Duodenal mucosa (tissue), 2 donors: Measurements from ENCODE around the gene KRT6A.

ENCODE experiments used
- H3K27ac ChIP-seq: one replicate; pipeline ENCODE4 v1.7.0; 2013; ENCODE audit warnings: low read depth, low read length
- H3K27me3 ChIP-seq, 2 donors: one replicate each; pipeline ENCODE4 v1.7.0; 2013; ENCODE audit warnings: low read length in 2 of 2, control low read depth in 1 of 2; ENCODE audit not compliant: insufficient read depth in 2 of 2, control insufficient read depth in 1 of 2
- H3K36me3 ChIP-seq, 2 donors: one replicate each; pipeline ENCODE4 v1.7.0; 2013; ENCODE audit warnings: low read length in 2 of 2, control low read depth in 1 of 2; ENCODE audit not compliant: insufficient read depth in 2 of 2, control insufficient read depth in 1 of 2
- H3K4me1 ChIP-seq, 2 donors: one replicate each; pipeline ENCODE4 v1.7.0; 2013; ENCODE audit warnings: low read length in 2 of 2, control low read depth in 1 of 2; ENCODE audit not compliant: insufficient read depth in 2 of 2, control insufficient read depth in 1 of 2
- H3K4me3 ChIP-seq, 2 donors: one replicate each; pipeline ENCODE4 v1.7.0; 2013; ENCODE audit warnings: low read length in 2 of 2, low read depth in 1 of 2
- H3K9ac ChIP-seq, 2 donors: one replicate each; pipeline ENCODE4 v1.7.0; 2013; ENCODE audit warnings: low read length in 2 of 2, low read depth in 1 of 2
- H3K9me3 ChIP-seq, 2 donors: one replicate each; pipeline ENCODE4 v1.7.0; 2013; ENCODE audit warnings: low read length in 2 of 2, control low read depth in 1 of 2; ENCODE audit not compliant: control insufficient read depth in 1 of 2

Gene KRT6A

GRCh38 chr12:52437508-52437907, 55.5 kb downstream of the KRT6A start:
- H3K9me3 ChIP-seq, result no peaks in the 10 kb centered on the region
- no peak overlapping the region for H3K4me3 ChIP-seq
- peaks cover 26 to 32% of the 10 kb centered on the region in 2 donors for H3K4me1 ChIP-seq
- H3K27ac ChIP-seq, result no peak overlapping the region
- no peak overlapping the region for H3K9ac ChIP-seq
- no peaks in the 10 kb centered on the region for H3K36me3 ChIP-seq
- peaks cover 5% of the 10 kb centered on the region in 2 donors for H3K27me3 ChIP-seq
